Measurements from ENCODE around the gene BRK1.
A peak's percentile ranks its signal among the peaks of the same experiment; 100 is the strongest.
"Not testable (repeated sequence)": the region's sequence is repeated elsewhere in the genome, so short reads cannot be mapped to it uniquely, and the experiment has no call there.

The BRK1 gene

DNA sequence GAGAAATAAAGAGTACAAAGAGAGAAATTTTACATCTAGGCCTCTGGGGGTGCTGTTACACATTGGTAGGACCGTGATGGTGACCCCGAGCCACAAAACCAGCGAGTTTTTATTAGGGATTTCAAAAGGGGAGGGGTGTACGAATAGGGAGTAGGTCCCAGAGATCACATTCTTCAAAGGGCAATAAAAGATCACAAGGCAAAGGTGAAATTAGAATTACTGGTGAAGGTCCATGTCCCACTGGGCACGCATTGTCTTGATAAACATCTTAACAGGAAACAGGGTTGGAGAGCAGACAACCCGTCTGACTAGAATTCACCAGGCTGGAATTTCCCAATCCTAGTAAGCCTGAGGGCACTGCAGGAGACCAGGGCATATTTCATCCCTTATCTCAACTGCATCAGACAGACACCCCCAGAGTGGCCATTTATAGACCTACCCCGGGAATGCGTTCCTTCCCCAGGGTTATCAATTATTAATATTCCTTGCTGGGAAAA, 53.6 kb downstream of the BRK1 start:
- Histone ChIP-seq H3K4me3 (ENCODE audit: low read depth, low read length) (no peak overlapping the region), H3K36me3 (replicated peaks) (no peaks in the 10 kb centered on the region), H3K27me3 (replicated peaks) (no peaks in the 10 kb centered on the region), H3K27ac (no peak overlapping the region)
- TF ChIP-seq, protein P1, sequence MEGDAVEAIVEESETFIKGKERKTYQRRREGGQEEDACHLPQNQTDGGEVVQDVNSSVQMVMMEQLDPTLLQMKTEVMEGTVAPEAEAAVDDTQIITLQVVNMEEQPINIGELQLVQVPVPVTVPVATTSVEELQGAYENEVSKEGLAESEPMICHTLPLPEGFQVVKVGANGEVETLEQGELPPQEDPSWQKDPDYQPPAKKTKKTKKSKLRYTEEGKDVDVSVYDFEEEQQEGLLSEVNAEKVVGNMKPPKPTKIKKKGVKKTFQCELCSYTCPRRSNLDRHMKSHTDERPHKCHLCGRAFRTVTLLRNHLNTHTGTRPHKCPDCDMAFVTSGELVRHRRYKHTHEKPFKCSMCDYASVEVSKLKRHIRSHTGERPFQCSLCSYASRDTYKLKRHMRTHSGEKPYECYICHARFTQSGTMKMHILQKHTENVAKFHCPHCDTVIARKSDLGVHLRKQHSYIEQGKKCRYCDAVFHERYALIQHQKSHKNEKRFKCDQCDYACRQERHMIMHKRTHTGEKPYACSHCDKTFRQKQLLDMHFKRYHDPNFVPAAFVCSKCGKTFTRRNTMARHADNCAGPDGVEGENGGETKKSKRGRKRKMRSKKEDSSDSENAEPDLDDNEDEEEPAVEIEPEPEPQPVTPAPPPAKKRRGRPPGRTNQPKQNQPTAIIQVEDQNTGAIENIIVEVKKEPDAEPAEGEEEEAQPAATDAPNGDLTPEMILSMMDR (IDR thresholded peaks at IDR 0.05; ENCODE audit: low read depth, low read length, missing control alignments), result peak; percentile 30
- in situ Hi-C loops (cut with HindIII; ENCODE audit: low pct_ligation_motif_present, low sequenced_read_pairs), result no loop called here
- no peak for DNase-seq

DNA sequence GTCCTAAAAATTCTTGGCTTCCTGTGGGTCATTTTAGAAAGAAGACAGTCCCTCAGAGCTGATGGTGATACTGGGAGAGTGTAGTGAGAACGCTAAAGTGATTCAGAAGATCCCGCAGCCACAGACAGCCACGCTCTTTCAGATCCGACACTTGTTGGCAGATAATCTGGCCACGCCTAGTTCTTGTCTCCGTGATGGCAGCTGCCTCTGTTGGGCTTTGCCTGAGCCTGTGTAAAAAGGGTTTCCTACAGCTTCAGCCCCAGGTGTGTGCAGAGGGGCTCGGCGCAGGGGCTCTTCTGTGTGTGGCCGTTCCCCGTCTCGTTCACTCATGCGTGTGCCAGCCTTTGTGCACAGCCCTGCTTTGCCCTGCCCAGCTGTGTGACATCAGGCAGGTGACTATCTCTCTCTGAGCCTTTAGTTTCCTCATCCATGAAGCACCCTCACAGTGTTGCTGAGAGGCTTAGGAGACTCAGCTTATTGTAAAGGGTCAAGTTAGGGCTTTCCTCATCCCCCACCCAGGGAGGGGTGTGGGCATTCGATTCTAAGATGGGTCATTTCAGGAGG, 55.5 kb downstream of the BRK1 start:
- no peaks in the 10 kb centered on the region for H3K27me3 ChIP-seq (replicated peaks)
- no peaks in the 10 kb centered on the region for H3K36me3 ChIP-seq (replicated peaks)
- no peak overlapping the region for H3K4me3 ChIP-seq (ENCODE audit: low read depth, low read length)
- no peak overlapping the region for H3K27ac ChIP-seq
- in situ Hi-C loops (cut with HindIII; ENCODE audit: low pct_ligation_motif_present, low sequenced_read_pairs), result no loop called here
- DNase-seq, result no peak
- TF ChIP-seq, protein P1 (IDR thresholded peaks at IDR 0.05; ENCODE audit: low read depth, low read length, missing control alignments), result no peak

GRCh38 chr3:10173095-10173925, 57.8 kb downstream of the BRK1 start:
- in situ Hi-C loops (cut with HindIII; ENCODE audit: low pct_ligation_motif_present, low sequenced_read_pairs), result no loop called here
- Histone ChIP-seq H3K4me3 (ENCODE audit: low read depth, low read length) (no peak overlapping the region), H3K27me3 (replicated peaks) (no peaks in the 10 kb centered on the region), H3K27ac (peak overlapping the region; percentile 83), H3K36me3 (replicated peaks) (no peaks in the 10 kb centered on the region)
- peak; percentile 43 for DNase-seq
- TF ChIP-seq, protein P1 (IDR thresholded peaks at IDR 0.05; ENCODE audit: low read depth, low read length, missing control alignments), result no peak

DNA sequence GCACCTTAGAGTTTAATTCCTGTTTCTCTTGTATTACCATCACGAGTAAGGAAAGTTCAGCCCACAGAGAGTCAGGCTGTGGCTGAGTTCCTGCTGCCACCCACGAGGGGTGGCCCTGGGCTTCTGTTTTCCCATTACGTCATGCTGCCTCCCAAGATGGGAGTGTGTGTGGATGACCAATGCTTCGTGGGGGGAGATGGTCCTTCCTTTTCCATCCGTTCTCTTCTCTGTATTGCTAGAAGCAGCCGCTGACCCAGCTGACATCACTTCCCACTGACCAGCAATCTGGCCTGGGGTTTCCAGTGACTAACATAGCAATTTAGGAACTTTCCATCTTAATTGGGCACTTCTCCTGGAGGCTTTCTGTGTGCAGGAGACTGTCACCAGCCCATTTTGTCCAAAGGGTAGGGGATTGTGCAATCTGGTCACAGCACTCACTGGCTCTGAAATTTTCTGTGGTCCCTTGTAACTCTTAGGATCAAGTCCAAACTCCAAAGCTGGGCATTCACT, 58.5 kb downstream of the BRK1 start:
- H3K27me3 ChIP-seq (replicated peaks), result no peaks in the 10 kb centered on the region
- TF ChIP-seq, protein P1 (IDR thresholded peaks at IDR 0.05; ENCODE audit: low read depth, low read length, missing control alignments), result no peak
- H3K36me3 ChIP-seq (replicated peaks), result no peaks in the 10 kb centered on the region
- no peak overlapping the region for H3K4me3 ChIP-seq (ENCODE audit: low read depth, low read length)
- DNase-seq, result peak; percentile 98
- in situ Hi-C loops (cut with HindIII; ENCODE audit: low pct_ligation_motif_present, low sequenced_read_pairs), result no loop called here
- peak overlapping the region; percentile 83 for H3K27ac ChIP-seq

DNA sequence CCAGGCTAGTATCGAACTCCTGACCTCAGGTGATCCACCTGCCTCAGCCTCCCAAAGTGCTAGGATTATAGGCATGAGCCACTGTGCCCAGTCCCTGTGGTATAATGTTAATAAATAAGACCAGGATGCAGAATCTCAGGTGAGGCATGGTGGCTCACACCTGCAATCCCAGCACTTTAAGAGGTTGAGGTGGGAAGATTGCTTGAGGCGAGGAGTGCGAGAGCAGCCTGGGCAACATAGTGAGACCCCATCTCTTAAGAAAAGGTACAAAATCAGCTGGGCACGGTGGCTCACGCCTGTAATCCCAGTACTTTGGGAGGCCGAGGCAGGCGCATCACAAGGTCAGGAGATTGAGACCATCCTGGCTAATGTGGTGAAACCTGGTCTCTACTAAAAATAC, 59.9 kb downstream of the BRK1 start:
- in situ Hi-C loops (cut with HindIII; ENCODE audit: low pct_ligation_motif_present, low sequenced_read_pairs); H3K27me3 ChIP-seq (replicated peaks); H3K36me3 ChIP-seq (replicated peaks); DNase-seq; H3K4me3 ChIP-seq (ENCODE audit: low read depth, low read length); H3K27ac ChIP-seq: not testable (repeated sequence)

GRCh38 chr3:10176150-10176549, 60.7 kb downstream of the BRK1 start:
- H3K36me3 ChIP-seq (replicated peaks); H3K4me3 ChIP-seq (ENCODE audit: low read depth, low read length); H3K27me3 ChIP-seq (replicated peaks); H3K27ac ChIP-seq; in situ Hi-C loops (cut with HindIII; ENCODE audit: low pct_ligation_motif_present, low sequenced_read_pairs); DNase-seq: not testable (repeated sequence)

All from brain microvascular endothelial cell (primary cell).